ENCODE results near the gene CPSF2.

CPSF2 gene

GRCh38 chr14:92164958-92165357 is 43.2 kb downstream of the CPSF2 start:
- Histone ChIP-seq H3K36me3 (ENCODE audit: control insufficient read depth in 1 of 2, insufficient read depth in 2 of 2, low read depth in 1 of 2, low read length in 2 of 2) (peaks cover 11 to 71% of the 10 kb centered on the region in 2 experiments), H2BK5ac (ENCODE audit: low read depth, low read length, poor library complexity, severe bottlenecking) (no peak overlapping the region), H2BK15ac (ENCODE audit: low read depth, poor library complexity, severe bottlenecking) (no peak overlapping the region), H4K8ac (ENCODE audit: low read length) (no peak overlapping the region), H2AFZ (ENCODE audit: low read depth, low read length) (no peak overlapping the region), H3K27ac (ENCODE audit: low read length, poor library complexity, severe bottlenecking) (no peak overlapping the region), H3K9ac (ENCODE audit: low read length) (no peak overlapping the region), H3K4me3 (ENCODE audit: insufficient read depth in 1 of 2, low read depth in 1 of 2, low read length in 2 of 2) (no peak overlapping the region), H3K79me1 (replicated peaks; ENCODE audit: low read length, poor library complexity, severe bottlenecking) (peaks cover 3% of the 10 kb centered on the region), H3K18ac (ENCODE audit: low read depth in 1 of 2, low read length in 2 of 2) (no peak overlapping the region), H3K14ac (ENCODE audit: low read length in 2 of 2) (no peak overlapping the region), H4K91ac (ENCODE audit: low read length) (no peak overlapping the region), H3K4me1 (ENCODE audit: control insufficient read depth, insufficient read depth, low read depth, low read length) (no peaks in the 10 kb centered on the region), H2BK120ac (ENCODE audit: low read depth, low read length) (no peak overlapping the region), H3K4ac (ENCODE audit: low read depth in 1 of 2, low read length in 2 of 2) (no peak overlapping the region), H3K27me3 (ENCODE audit: control insufficient read depth in 1 of 2, insufficient read depth in 1 of 2, low read length in 2 of 2) (no peaks in the 10 kb centered on the region), H3K23ac (ENCODE audit: low read length in 2 of 2) (no peak overlapping the region), H3K9me3 (ENCODE audit: control insufficient read depth, low read length) (peaks cover 16% of the 10 kb centered on the region), H2AK5ac (ENCODE audit: low read length, severe bottlenecking) (no peak overlapping the region), H3K4me2 (ENCODE audit: low read length, poor library complexity, severe bottlenecking) (no peak overlapping the region), H2BK12ac (ENCODE audit: low read length in 2 of 2) (no peak overlapping the region)
- DNase-seq, result no peak
- WGBS, result 100% methylated on average over 2 of the region's 2 CpGs

DNA sequence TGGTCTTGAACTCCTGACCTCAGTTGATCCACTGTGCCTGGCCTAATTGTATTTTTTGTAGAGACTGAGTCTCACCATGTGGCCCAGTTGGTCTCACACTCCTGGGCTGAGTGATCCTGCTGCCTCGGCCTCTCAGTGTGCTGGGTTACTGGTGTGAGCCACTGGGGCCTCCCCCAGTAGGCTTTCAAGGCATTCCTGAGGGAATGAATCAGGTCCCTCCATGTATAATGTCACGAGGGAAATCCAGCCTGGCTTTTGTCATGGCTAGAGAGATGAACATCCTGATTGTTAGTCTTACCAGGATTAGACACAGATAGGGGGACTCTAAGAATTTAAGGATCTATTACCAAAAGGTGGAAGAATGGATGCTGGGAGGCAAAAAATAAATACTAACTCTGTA is 51.9 kb downstream of the CPSF2 start:
- Histone ChIP-seq H3K27me3 (ENCODE audit: control insufficient read depth in 1 of 2, insufficient read depth in 1 of 2, low read length in 2 of 2) (no peaks in the 10 kb centered on the region), H3K14ac (ENCODE audit: low read length in 2 of 2) (no peak overlapping the region), H3K23ac (ENCODE audit: low read length in 2 of 2) (no peak overlapping the region), H3K4me3 (ENCODE audit: insufficient read depth in 1 of 2, low read depth in 1 of 2, low read length in 2 of 2) (no peak overlapping the region), H3K4me2 (ENCODE audit: low read length, poor library complexity, severe bottlenecking) (no peak overlapping the region), H2AFZ (ENCODE audit: low read depth, low read length) (no peak overlapping the region), H3K18ac (ENCODE audit: low read depth in 1 of 2, low read length in 2 of 2) (no peak overlapping the region), H3K4ac (ENCODE audit: low read depth in 1 of 2, low read length in 2 of 2) (no peak overlapping the region), H4K8ac (ENCODE audit: low read length) (no peak overlapping the region), H3K9ac (ENCODE audit: low read length) (no peak overlapping the region), H3K36me3 (ENCODE audit: control insufficient read depth in 1 of 2, insufficient read depth in 2 of 2, low read depth in 1 of 2, low read length in 2 of 2) (peaks cover 0 to 10% of the 10 kb centered on the region in 2 experiments), H4K91ac (ENCODE audit: low read length) (no peak overlapping the region), H3K4me1 (ENCODE audit: control insufficient read depth, insufficient read depth, low read depth, low read length) (peaks cover 2% of the 10 kb centered on the region), H2BK5ac (ENCODE audit: low read depth, low read length, poor library complexity, severe bottlenecking) (no peak overlapping the region), H2BK120ac (ENCODE audit: low read depth, low read length) (no peak overlapping the region), H3K27ac (ENCODE audit: low read length, poor library complexity, severe bottlenecking) (no peak overlapping the region), H2AK5ac (ENCODE audit: low read length, severe bottlenecking) (no peak overlapping the region), H2BK15ac (ENCODE audit: low read depth, poor library complexity, severe bottlenecking) (no peak overlapping the region), H3K79me1 (replicated peaks; ENCODE audit: low read length, poor library complexity, severe bottlenecking) (no peaks in the 10 kb centered on the region), H2BK12ac (ENCODE audit: low read length in 2 of 2) (no peak overlapping the region), H3K9me3 (ENCODE audit: control insufficient read depth, low read length) (no peaks in the 10 kb centered on the region)
- 20% methylated on average over 2 of the region's 2 CpGs for WGBS
- DNase-seq, result peak; percentile 77

DNA sequence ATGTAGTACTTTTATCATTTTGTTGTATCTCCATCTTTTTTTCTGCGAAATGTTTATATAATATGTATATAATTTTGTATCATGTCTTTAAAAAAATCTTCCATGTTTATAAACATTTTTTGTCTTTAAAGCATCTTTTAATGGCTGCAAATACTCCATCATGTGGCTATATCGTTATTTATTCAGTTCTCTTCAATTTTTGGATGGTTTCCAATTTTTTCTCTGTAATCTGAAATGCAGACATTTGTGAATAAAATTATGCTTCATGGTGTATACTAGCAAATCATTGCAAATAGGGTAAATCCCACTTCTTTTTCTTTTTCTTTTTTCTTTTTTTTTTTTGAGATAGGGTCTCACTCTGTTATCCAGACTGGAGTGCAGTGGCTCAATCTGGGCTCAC is 54.0 kb downstream of the CPSF2 start:
- Histone ChIP-seq H3K27ac (ENCODE audit: low read length, poor library complexity, severe bottlenecking) (no peak overlapping the region), H3K4me3 (ENCODE audit: insufficient read depth in 1 of 2, low read depth in 1 of 2, low read length in 2 of 2) (no peak overlapping the region), H3K4me1 (ENCODE audit: control insufficient read depth, insufficient read depth, low read depth, low read length) (peaks cover 2% of the 10 kb centered on the region), H3K9me3 (ENCODE audit: control insufficient read depth, low read length) (no peaks in the 10 kb centered on the region), H3K4me2 (ENCODE audit: low read length, poor library complexity, severe bottlenecking) (no peak overlapping the region), H3K18ac (ENCODE audit: low read depth in 1 of 2, low read length in 2 of 2) (no peak overlapping the region), H3K23ac (ENCODE audit: low read length in 2 of 2) (no peak overlapping the region), H2BK12ac (ENCODE audit: low read length in 2 of 2) (no peak overlapping the region), H2AFZ (ENCODE audit: low read depth, low read length) (no peak overlapping the region), H3K14ac (ENCODE audit: low read length in 2 of 2) (no peak overlapping the region), H3K36me3 (ENCODE audit: control insufficient read depth in 1 of 2, insufficient read depth in 2 of 2, low read depth in 1 of 2, low read length in 2 of 2) (peaks cover 0 to 4% of the 10 kb centered on the region in 2 experiments), H4K91ac (ENCODE audit: low read length) (no peak overlapping the region), H3K4ac (ENCODE audit: low read depth in 1 of 2, low read length in 2 of 2) (no peak overlapping the region), H2BK15ac (ENCODE audit: low read depth, poor library complexity, severe bottlenecking) (no peak overlapping the region), H2BK5ac (ENCODE audit: low read depth, low read length, poor library complexity, severe bottlenecking) (no peak overlapping the region), H2BK120ac (ENCODE audit: low read depth, low read length) (no peak overlapping the region), H2AK5ac (ENCODE audit: low read length, severe bottlenecking) (no peak overlapping the region), H3K79me1 (replicated peaks; ENCODE audit: low read length, poor library complexity, severe bottlenecking) (no peaks in the 10 kb centered on the region), H3K9ac (ENCODE audit: low read length) (no peak overlapping the region), H4K8ac (ENCODE audit: low read length) (no peak overlapping the region), H3K27me3 (ENCODE audit: control insufficient read depth in 1 of 2, insufficient read depth in 1 of 2, low read length in 2 of 2) (no peaks in the 10 kb centered on the region)
- WGBS, result no CpG with 5 or more reads among the region's 2 CpGs
- no peak for DNase-seq

DNA sequence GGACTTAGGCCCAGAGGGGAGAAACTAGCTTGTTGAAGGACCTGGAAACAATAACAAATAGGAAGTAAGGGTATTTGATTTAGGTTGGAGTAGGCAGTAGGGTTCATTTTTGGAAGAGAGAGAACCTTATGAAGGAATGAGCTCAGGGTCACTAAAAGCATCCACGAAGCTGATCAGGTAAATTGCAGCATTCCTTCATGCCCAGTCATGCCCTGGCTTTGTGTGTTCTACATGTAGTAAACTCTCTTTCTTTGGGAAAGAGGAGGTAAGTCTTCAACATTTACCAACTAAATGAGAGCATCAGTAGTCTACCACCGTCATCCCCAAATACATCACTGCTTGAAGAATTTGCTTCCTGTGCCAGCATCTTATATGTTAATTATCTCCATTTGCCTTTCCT is 54.7 kb downstream of the CPSF2 start:
- no peak overlapping the region for H2AFZ ChIP-seq (ENCODE audit: low read depth, low read length)
- DNase-seq, result no peak
- H4K8ac ChIP-seq (ENCODE audit: low read length), result no peak overlapping the region
- WGBS, result 80% methylated on average over 2 of the region's 2 CpGs
- no peak overlapping the region for H3K18ac ChIP-seq (ENCODE audit: low read depth in 1 of 2, low read length in 2 of 2)
- H3K4me3 ChIP-seq (ENCODE audit: insufficient read depth in 1 of 2, low read depth in 1 of 2, low read length in 2 of 2), result no peak overlapping the region
- no peak overlapping the region for H2BK15ac ChIP-seq (ENCODE audit: low read depth, poor library complexity, severe bottlenecking)
- peaks cover 0 to 4% of the 10 kb centered on the region in 2 experiments for H3K36me3 ChIP-seq (ENCODE audit: control insufficient read depth in 1 of 2, insufficient read depth in 2 of 2, low read depth in 1 of 2, low read length in 2 of 2)
- no peak overlapping the region for H3K23ac ChIP-seq (ENCODE audit: low read length in 2 of 2)
- no peak overlapping the region for H4K91ac ChIP-seq (ENCODE audit: low read length)
- H2BK120ac ChIP-seq (ENCODE audit: low read depth, low read length), result no peak overlapping the region
- H3K4me1 ChIP-seq (ENCODE audit: control insufficient read depth, insufficient read depth, low read depth, low read length), result peaks cover 2% of the 10 kb centered on the region
- H3K14ac ChIP-seq (ENCODE audit: low read length in 2 of 2), result no peak overlapping the region
- no peak overlapping the region for H2AK5ac ChIP-seq (ENCODE audit: low read length, severe bottlenecking)
- no peaks in the 10 kb centered on the region for H3K27me3 ChIP-seq (ENCODE audit: control insufficient read depth in 1 of 2, insufficient read depth in 1 of 2, low read length in 2 of 2)
- no peaks in the 10 kb centered on the region for H3K9me3 ChIP-seq (ENCODE audit: control insufficient read depth, low read length)
- H3K27ac ChIP-seq (ENCODE audit: low read length, poor library complexity, severe bottlenecking), result no peak overlapping the region
- no peak overlapping the region for H2BK12ac ChIP-seq (ENCODE audit: low read length in 2 of 2)
- H3K4ac ChIP-seq (ENCODE audit: low read depth in 1 of 2, low read length in 2 of 2), result no peak overlapping the region
- H3K4me2 ChIP-seq (ENCODE audit: low read length, poor library complexity, severe bottlenecking), result no peak overlapping the region
- no peaks in the 10 kb centered on the region for H3K79me1 ChIP-seq (replicated peaks; ENCODE audit: low read length, poor library complexity, severe bottlenecking)
- no peak overlapping the region for H3K9ac ChIP-seq (ENCODE audit: low read length)
- no peak overlapping the region for H2BK5ac ChIP-seq (ENCODE audit: low read depth, low read length, poor library complexity, severe bottlenecking)
